Panc1 (cell line): Measurements from ENCODE around the gene MYADM. TPM values are rescaled to one million over a fixed set of nuclear protein-coding genes. Genes with fewer than 3 reads are reported as not detected.

Experiments used
- ATAC-seq: fragments of 200-7000 bp; cut with Tn5 transposase; 2 replicates; pipeline ENCODE4 v1.9.1; 2020; ENCODE audit warnings: mild to moderate bottlenecking, moderate library complexity
- BruUV-seq: library from RNA; stranded (reverse); fragments of 400-500 nt; replicated peaks from 2 replicates; lab custom pipeline; 2021; lab: Mats Ljungman, UMichigan
- CTCF ChIA-PET: fragments of 300-600 bp; sonication (Branson Sonifier 250); formaldehyde crosslinking; loops from one replicate; lab custom pipeline; 2022; ENCODE audit warnings: antibody characterized with exemption; lab: Charles Lee
- POLR2A ChIA-PET: fragments of 300-600 bp; sonication (Branson Sonifier 250); formaldehyde crosslinking; loops from one replicate; lab custom pipeline; 2022; ENCODE audit warnings: antibody characterized with exemption; lab: Charles Lee
- DNase-seq: peaks from one replicate; pipeline ENCODE4 v3.0.0-alpha.2; 2010; ENCODE audit warnings: low read depth, low spot score
- H3K27ac ChIP-seq: 2 replicates; pipeline ENCODE4 v1.5.1; 2011; ENCODE audit warnings: mild to moderate bottlenecking, low read length, inconsistent platforms
- H3K27me3 ChIP-seq: fragments of 200-500 bp; sonication (Bioruptor generic); 2 replicates; pipeline ENCODE4 v1.6.0; 2014; ENCODE audit warnings: low read length, inconsistent platforms; ENCODE audit not compliant: control insufficient read depth, insufficient read depth
- H3K36me3 ChIP-seq: fragments of 200-500 bp; sonication (Bioruptor generic); 2 replicates; pipeline ENCODE4 v1.5.1; 2014; ENCODE audit warnings: inconsistent platforms, mild to moderate bottlenecking, low read length, moderate library complexity; ENCODE audit not compliant: control insufficient read depth, insufficient read depth
- H3K4me1 ChIP-seq: 2 replicates; pipeline ENCODE4 v1.5.1; 2011; ENCODE audit warnings: inconsistent platforms, mild to moderate bottlenecking, low read length, moderate library complexity; ENCODE audit not compliant: control insufficient read depth, insufficient read depth
- H3K4me3 ChIP-seq, 2 experiments: 2 replicates each; pipeline ENCODE4 v1.5.1; 2011 to 2012; ENCODE audit warnings: low read depth in 2 of 2, low read length in 2 of 2, mild to moderate bottlenecking in 2 of 2, inconsistent platforms in 1 of 2, moderate library complexity in 1 of 2
- H3K9me3 ChIP-seq: fragments of 200-500 bp; sonication (Bioruptor generic); 2 replicates; pipeline ENCODE4 v1.5.1; 2014; ENCODE audit warnings: low read depth, mild to moderate bottlenecking, inconsistent platforms, low read length, moderate library complexity; ENCODE audit not compliant: control insufficient read depth, insufficient read depth
- POLR2AphosphoS5 ChIP-seq: IDR thresholded peaks from 2 replicates; pipeline ENCODE4 v1.6.1; 2012; ENCODE audit warnings: mild to moderate bottlenecking, low read depth, low read length, moderate library complexity
- SIN3A ChIP-seq: IDR thresholded peaks from 2 replicates; pipeline ENCODE4 v1.6.1; 2012; ENCODE audit warnings: low read depth, mild to moderate bottlenecking, low read length, moderate library complexity, borderline replicate concordance; ENCODE audit not compliant: insufficient read depth
- TCF7L2 ChIP-seq: IDR thresholded peaks from 2 replicates; pipeline ENCODE4 v1.6.1; 2011; ENCODE audit warnings: mild to moderate bottlenecking, low read depth, low read length, inconsistent platforms
- in situ Hi-C: cut with HindIII; loops from 2 replicates; pipeline ENCODE4 v1.10.0; 2016; ENCODE audit warnings: low sequenced_read_pairs, low pct_unique_long_range_greater_than_20kb
- intact Hi-C: fragments of 100-400 bp; cut with micrococcal nuclease; formaldehyde crosslinking; loops from one replicate; pipeline ENCODE4 v1.10.0; 2022; ENCODE audit not compliant: unreplicated experiment
- total RNA-seq: library from RNA; stranded (reverse); gene quantifications from one replicate; pipeline ENCODE4 v1.2.1, GENCODE V29; 2021; ENCODE audit not compliant: unreplicated experiment
- TF ChIP-seq, protein P1 (sequence below), 2 experiments: IDR thresholded peaks; 2 replicates each; pipeline ENCODE4 v1.6.1; 2011 to 2012; ENCODE audit warnings: low read depth in 2 of 2, control low read depth in 1 of 2, low read length in 1 of 2, mild to moderate bottlenecking in 1 of 2, moderate library complexity in 1 of 2; ENCODE audit not compliant: insufficient read depth in 1 of 2
- TF ChIP-seq, protein P2 (sequence below): fragments of 450-650 bp; IDR thresholded peaks from 2 replicates; pipeline ENCODE4 v1.5.1; 2017; ENCODE audit warnings: mild to moderate bottlenecking

Gene MYADM
- total RNA-seq, 1 experiment from 2014 or later, result 469 TPM

DNA sequence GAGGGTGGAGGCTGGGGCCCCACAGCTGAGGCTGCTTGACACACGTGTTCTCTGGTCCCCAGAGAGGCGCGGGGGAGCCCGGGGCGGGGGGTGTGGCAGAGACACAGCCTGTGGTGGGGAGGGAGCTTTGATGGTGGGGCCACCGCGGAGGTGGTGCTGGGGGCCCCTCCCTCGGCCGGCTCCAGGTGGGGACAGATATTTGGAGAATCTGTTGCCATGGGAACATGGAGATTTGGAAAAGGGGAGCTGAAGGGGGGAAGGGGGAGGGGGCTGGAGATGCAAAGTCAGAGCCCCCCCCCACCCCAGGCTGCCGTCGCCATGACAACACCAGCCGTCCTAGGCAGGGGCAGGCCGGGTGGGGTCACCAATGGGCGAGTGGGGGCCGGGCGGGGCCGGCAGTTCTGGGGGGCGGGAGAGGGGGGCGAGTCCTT lies 15.6 kb downstream of the MYADM start:
- TF ChIP-seq SIN3A (no peak), POLR2AphosphoS5 (no peak), TCF7L2 (no peak)
- TF ChIP-seq, protein P1, sequence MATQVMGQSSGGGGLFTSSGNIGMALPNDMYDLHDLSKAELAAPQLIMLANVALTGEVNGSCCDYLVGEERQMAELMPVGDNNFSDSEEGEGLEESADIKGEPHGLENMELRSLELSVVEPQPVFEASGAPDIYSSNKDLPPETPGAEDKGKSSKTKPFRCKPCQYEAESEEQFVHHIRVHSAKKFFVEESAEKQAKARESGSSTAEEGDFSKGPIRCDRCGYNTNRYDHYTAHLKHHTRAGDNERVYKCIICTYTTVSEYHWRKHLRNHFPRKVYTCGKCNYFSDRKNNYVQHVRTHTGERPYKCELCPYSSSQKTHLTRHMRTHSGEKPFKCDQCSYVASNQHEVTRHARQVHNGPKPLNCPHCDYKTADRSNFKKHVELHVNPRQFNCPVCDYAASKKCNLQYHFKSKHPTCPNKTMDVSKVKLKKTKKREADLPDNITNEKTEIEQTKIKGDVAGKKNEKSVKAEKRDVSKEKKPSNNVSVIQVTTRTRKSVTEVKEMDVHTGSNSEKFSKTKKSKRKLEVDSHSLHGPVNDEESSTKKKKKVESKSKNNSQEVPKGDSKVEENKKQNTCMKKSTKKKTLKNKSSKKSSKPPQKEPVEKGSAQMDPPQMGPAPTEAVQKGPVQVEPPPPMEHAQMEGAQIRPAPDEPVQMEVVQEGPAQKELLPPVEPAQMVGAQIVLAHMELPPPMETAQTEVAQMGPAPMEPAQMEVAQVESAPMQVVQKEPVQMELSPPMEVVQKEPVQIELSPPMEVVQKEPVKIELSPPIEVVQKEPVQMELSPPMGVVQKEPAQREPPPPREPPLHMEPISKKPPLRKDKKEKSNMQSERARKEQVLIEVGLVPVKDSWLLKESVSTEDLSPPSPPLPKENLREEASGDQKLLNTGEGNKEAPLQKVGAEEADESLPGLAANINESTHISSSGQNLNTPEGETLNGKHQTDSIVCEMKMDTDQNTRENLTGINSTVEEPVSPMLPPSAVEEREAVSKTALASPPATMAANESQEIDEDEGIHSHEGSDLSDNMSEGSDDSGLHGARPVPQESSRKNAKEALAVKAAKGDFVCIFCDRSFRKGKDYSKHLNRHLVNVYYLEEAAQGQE (IDR thresholded peaks at IDR 0.05; ENCODE audit: insufficient read depth in 1 of 2, low read depth in 2 of 2, low read length in 1 of 2), result no peak
- TF ChIP-seq, protein P2, sequence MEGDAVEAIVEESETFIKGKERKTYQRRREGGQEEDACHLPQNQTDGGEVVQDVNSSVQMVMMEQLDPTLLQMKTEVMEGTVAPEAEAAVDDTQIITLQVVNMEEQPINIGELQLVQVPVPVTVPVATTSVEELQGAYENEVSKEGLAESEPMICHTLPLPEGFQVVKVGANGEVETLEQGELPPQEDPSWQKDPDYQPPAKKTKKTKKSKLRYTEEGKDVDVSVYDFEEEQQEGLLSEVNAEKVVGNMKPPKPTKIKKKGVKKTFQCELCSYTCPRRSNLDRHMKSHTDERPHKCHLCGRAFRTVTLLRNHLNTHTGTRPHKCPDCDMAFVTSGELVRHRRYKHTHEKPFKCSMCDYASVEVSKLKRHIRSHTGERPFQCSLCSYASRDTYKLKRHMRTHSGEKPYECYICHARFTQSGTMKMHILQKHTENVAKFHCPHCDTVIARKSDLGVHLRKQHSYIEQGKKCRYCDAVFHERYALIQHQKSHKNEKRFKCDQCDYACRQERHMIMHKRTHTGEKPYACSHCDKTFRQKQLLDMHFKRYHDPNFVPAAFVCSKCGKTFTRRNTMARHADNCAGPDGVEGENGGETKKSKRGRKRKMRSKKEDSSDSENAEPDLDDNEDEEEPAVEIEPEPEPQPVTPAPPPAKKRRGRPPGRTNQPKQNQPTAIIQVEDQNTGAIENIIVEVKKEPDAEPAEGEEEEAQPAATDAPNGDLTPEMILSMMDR, result no peak
- H3K36me3 ChIP-seq, result no peaks in the 10 kb centered on the region
- CTCF ChIA-PET, result interaction anchor here (2.7 kb wide), 1 partner anchor 147 kb away, joined by 11 read pairs; no protein-coding TSS in a partner anchor
- no peak for DNase-seq
- no peak for ATAC-seq
- peaks cover 24% of the 10 kb centered on the region for H3K4me1 ChIP-seq
- H3K27ac ChIP-seq, result no peak overlapping the region
- POLR2A ChIA-PET, result interaction anchor here (0.7 to 1.3 kb wide), 2 partner anchors 59 to 170 kb away, joined by 8 to 9 read pairs; no protein-coding TSS in a partner anchor
- intact Hi-C loops (no loop called here), in situ Hi-C loops (no loop called here)
- H3K9me3 ChIP-seq, result no peaks in the 10 kb centered on the region
- peak overlapping the region in 1 of 2 experiments; percentile 73; a peak in 2 of 4 replicates for H3K4me3 ChIP-seq
- H3K27me3 ChIP-seq, result no peaks in the 10 kb centered on the region
- no TSS peak for BruUV-seq

DNA sequence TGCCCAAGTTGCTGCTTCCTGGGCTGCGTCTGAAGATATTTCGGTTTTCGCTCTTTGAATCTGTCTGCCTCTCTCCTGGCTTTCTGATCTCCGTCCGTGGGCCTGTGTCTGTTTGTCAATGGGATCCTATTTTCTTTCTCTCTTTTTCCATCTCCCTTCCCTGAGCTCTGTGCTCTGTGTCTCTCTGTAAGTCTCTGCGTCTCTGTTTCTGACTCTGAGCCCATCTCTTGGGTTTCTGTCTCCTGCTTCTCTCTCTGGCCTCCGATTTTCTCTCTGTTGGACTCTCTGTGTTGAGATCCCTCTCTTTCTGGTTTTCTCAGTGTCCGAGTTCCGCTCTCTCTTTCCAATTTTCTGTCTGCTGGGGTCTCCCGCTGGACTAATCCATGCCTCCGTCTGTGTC lies 16.1 kb downstream of the MYADM start:
- intact Hi-C loops (no loop called here), in situ Hi-C loops (no loop called here)
- Histone ChIP-seq H3K4me3 (no peak overlapping the region), H3K27me3 (no peaks in the 10 kb centered on the region), H3K36me3 (no peaks in the 10 kb centered on the region), H3K27ac (no peak overlapping the region), H3K4me1 (peaks cover 22% of the 10 kb centered on the region), H3K9me3 (no peaks in the 10 kb centered on the region)
- ChIA-PET POLR2A (interaction anchor here (1.3 kb wide), 1 partner anchor 59 kb away, joined by 8 read pairs; no protein-coding TSS in a partner anchor), CTCF (interaction anchor here (0.7 to 2.7 kb wide), 2 partner anchors 74 to 146 kb away, joined by 3 to 11 read pairs; no protein-coding TSS in a partner anchor)
- ATAC-seq, result no peak
- no TSS peak for BruUV-seq
- DNase-seq, result no peak
- TF ChIP-seq, protein P2, result no peak
- TF ChIP-seq, protein P1 (IDR thresholded peaks at IDR 0.05; ENCODE audit: insufficient read depth in 1 of 2, low read depth in 2 of 2, low read length in 1 of 2), result no peak
- TF ChIP-seq TCF7L2, result no peak
- no peak for TF ChIP-seq POLR2AphosphoS5
- TF ChIP-seq SIN3A, result no peak
